Measurements from ENCODE around the gene RUNX2.

RUNX2 gene

GRCh38 chr6:45433533-45434380 lies 105.6 kb downstream of the RUNX2 start:
- TF ChIP-seq ARNTL (CRISPR knock-in tag; IDR thresholded peaks at IDR 0.05; ENCODE audit: borderline replicate concordance, low read depth) (no peak), GLIS3 (CRISPR knock-in tag; IDR thresholded peaks at IDR 0.05) (no peak), ZNF8 (CRISPR knock-in tag; IDR thresholded peaks at IDR 0.05) (no peak), POU6F1 (CRISPR knock-in tag; IDR thresholded peaks at IDR 0.05; ENCODE audit: borderline replicate concordance, low read depth) (no peak), ZFP30 (CRISPR knock-in tag; IDR thresholded peaks at IDR 0.05) (no peak), CREB5 (CRISPR knock-in tag; IDR thresholded peaks at IDR 0.05; ENCODE audit: low read depth) (no peak)
- ATAC-seq = no peak

DNA sequence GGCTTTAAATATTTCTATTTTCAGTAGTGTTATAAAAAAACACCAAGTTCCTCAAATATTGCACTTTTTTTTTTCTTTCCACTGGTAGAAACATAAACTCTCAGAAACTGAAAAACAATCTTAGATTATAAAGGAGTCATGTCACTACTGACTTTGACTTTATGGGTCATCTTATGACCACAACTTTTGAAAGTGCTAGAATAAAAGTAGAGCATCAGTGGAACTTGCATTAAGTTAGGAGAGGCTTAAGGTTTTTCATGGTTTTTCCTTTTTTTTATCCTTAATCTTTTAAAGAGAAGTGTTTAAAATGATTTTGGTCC lies 106.2 kb downstream of the RUNX2 start:
- no peak for ATAC-seq
- TF ChIP-seq ZFP3 (CRISPR knock-in tag; IDR thresholded peaks at IDR 0.05) (no peak), ZFP30 (CRISPR knock-in tag; IDR thresholded peaks at IDR 0.05) (no peak), GLIS3 (CRISPR knock-in tag; IDR thresholded peaks at IDR 0.05) (no peak), OSR1 (CRISPR knock-in tag; IDR thresholded peaks at IDR 0.05) (no peak)
- TF ChIP-seq, protein P1, sequence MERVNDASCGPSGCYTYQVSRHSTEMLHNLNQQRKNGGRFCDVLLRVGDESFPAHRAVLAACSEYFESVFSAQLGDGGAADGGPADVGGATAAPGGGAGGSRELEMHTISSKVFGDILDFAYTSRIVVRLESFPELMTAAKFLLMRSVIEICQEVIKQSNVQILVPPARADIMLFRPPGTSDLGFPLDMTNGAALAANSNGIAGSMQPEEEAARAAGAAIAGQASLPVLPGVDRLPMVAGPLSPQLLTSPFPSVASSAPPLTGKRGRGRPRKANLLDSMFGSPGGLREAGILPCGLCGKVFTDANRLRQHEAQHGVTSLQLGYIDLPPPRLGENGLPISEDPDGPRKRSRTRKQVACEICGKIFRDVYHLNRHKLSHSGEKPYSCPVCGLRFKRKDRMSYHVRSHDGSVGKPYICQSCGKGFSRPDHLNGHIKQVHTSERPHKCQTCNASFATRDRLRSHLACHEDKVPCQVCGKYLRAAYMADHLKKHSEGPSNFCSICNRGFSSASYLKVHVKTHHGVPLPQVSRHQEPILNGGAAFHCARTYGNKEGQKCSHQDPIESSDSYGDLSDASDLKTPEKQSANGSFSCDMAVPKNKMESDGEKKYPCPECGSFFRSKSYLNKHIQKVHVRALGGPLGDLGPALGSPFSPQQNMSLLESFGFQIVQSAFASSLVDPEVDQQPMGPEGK (CRISPR knock-in tag; IDR thresholded peaks at IDR 0.05; ENCODE audit: borderline replicate concordance) = no peak

DNA sequence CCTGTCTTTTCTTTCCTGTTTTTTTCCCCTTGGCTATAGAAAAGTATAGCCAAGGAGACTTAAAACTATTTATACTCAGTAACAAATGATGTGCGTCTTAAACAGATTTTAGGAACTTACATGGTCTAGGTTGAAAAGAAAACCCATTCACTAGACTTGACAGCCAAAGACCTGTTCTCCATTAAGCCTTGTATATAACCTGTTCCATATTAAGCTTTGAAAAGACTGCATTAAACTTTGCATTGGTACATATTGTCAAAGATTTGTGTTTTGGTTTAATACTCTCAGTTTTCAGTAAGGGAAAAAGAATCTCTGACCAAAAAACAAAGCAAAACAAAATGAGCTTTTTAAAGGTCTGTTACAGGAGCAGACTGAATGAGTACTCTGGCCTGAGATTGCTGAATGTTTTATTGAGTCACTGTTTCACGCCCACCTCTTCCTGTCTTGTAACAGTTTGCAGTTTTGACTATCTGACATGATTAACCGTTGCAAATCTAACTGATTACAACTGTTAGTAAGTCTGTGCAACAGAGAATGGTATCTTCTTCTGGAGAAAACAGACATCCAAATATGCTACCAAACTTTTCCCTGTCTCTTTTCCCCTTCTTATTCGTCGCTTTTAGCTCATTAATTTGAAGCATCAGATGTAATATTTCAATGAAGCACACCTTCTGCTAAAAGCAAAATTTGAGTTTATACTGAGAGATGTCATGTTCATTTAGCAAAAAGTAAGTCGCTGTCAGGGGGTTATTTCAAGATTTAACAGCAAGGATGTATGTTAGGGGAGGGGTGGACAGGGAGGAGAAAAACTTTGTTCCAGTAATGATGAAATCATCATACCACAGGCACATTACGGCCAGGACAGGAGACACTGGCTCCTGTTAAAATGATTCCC lies 108.7 kb downstream of the RUNX2 start:
- TF ChIP-seq, protein P2, sequence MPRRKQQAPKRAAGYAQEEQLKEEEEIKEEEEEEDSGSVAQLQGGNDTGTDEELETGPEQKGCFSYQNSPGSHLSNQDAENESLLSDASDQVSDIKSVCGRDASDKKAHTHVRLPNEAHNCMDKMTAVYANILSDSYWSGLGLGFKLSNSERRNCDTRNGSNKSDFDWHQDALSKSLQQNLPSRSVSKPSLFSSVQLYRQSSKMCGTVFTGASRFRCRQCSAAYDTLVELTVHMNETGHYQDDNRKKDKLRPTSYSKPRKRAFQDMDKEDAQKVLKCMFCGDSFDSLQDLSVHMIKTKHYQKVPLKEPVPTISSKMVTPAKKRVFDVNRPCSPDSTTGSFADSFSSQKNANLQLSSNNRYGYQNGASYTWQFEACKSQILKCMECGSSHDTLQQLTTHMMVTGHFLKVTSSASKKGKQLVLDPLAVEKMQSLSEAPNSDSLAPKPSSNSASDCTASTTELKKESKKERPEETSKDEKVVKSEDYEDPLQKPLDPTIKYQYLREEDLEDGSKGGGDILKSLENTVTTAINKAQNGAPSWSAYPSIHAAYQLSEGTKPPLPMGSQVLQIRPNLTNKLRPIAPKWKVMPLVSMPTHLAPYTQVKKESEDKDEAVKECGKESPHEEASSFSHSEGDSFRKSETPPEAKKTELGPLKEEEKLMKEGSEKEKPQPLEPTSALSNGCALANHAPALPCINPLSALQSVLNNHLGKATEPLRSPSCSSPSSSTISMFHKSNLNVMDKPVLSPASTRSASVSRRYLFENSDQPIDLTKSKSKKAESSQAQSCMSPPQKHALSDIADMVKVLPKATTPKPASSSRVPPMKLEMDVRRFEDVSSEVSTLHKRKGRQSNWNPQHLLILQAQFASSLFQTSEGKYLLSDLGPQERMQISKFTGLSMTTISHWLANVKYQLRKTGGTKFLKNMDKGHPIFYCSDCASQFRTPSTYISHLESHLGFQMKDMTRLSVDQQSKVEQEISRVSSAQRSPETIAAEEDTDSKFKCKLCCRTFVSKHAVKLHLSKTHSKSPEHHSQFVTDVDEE (CRISPR knock-in tag; IDR thresholded peaks at IDR 0.05) = no peak
- TF ChIP-seq ARNTL (CRISPR knock-in tag; IDR thresholded peaks at IDR 0.05; ENCODE audit: borderline replicate concordance, low read depth) (no peak), ESRRG (CRISPR knock-in tag; IDR thresholded peaks at IDR 0.05) (no peak), BACH2 (CRISPR knock-in tag; IDR thresholded peaks at IDR 0.05; ENCODE audit: borderline replicate concordance) (no peak), TCF4 (CRISPR knock-in tag; IDR thresholded peaks at IDR 0.05; ENCODE audit: borderline replicate concordance) (no peak), CREB5 (CRISPR knock-in tag; IDR thresholded peaks at IDR 0.05; ENCODE audit: low read depth) (no peak), POU6F1 (CRISPR knock-in tag; IDR thresholded peaks at IDR 0.05; ENCODE audit: borderline replicate concordance, low read depth) (no peak)
- peak; percentile 79 for ATAC-seq
